Loucy (cell line): ENCODE measurements around the gene TMEM108.

Source experiments
- H2AFZ ChIP-seq: fragments of 200-600 bp; sonication (generic); 2 replicates; pipeline ENCODE4 v1.6.0; 2016; ENCODE audit warnings: antibody characterized with exemption, mild to moderate bottlenecking, low read length, moderate library complexity
- H3F3A ChIP-seq: fragments of 200-600 bp; 2 replicates; pipeline ENCODE4 v1.6.0; 2016; ENCODE audit warnings: antibody characterized with exemption, low read depth, mild to moderate bottlenecking
- H3K27me3 ChIP-seq: fragments of 200-600 bp; sonication (generic); 2 replicates; pipeline ENCODE4 v1.6.1; 2014; ENCODE audit warnings: low read length, mild to moderate bottlenecking; ENCODE audit not compliant: insufficient read depth, poor library complexity, severe bottlenecking
- H3K36me3 ChIP-seq: fragments of 200-600 bp; sonication (generic); 2 replicates; pipeline ENCODE4 v1.6.1; 2016; ENCODE audit warnings: low read length; ENCODE audit not compliant: insufficient read depth
- H3K4me1 ChIP-seq: fragments of 200-600 bp; sonication (generic); 2 replicates; pipeline ENCODE4 v1.5.1; 2014; ENCODE audit warnings: low read length, mild to moderate bottlenecking; ENCODE audit not compliant: insufficient read depth, poor library complexity, severe bottlenecking
- H3K4me2 ChIP-seq: fragments of 200-600 bp; sonication (generic); 2 replicates; pipeline ENCODE4 v1.6.0; 2014; ENCODE audit warnings: antibody characterized with exemption, low read length, low read depth, mild to moderate bottlenecking; ENCODE audit not compliant: poor library complexity, severe bottlenecking
- H3K4me3 ChIP-seq: fragments of 200-600 bp; sonication (generic); 2 replicates; pipeline ENCODE4 v1.5.1; 2014; ENCODE audit warnings: low read length, mild to moderate bottlenecking, mixed read lengths; ENCODE audit not compliant: poor library complexity, severe bottlenecking
- H3K79me2 ChIP-seq: fragments of 200-600 bp; sonication (generic); 2 replicates; pipeline ENCODE4 v1.6.1; 2014; ENCODE audit warnings: low read length; ENCODE audit not compliant: insufficient read depth
- H3K9ac ChIP-seq: fragments of 200-600 bp; sonication (generic); 2 replicates; pipeline ENCODE4 v1.6.0; 2014; ENCODE audit warnings: mild to moderate bottlenecking, low read depth, low read length, moderate library complexity; ENCODE audit not compliant: poor library complexity, severe bottlenecking
- H3K9me2 ChIP-seq: fragments of 200-600 bp; sonication (generic); replicated peaks from 2 replicates; pipeline ENCODE4 v1.6.1; 2016; ENCODE audit warnings: low read depth, low read length, mixed read lengths
- H3K9me3 ChIP-seq: fragments of 200-600 bp; sonication (generic); 2 replicates; pipeline ENCODE4 v1.6.1; 2014; ENCODE audit warnings: mild to moderate bottlenecking, antibody characterized with exemption, low read length, low read depth; ENCODE audit not compliant: insufficient read depth
- H4K20me1 ChIP-seq: fragments of 200-600 bp; sonication (generic); 2 replicates; pipeline ENCODE4 v1.6.0; 2014; ENCODE audit warnings: antibody characterized with exemption, low read length, mild to moderate bottlenecking; ENCODE audit not compliant: insufficient read depth, poor library complexity, severe bottlenecking
- CTCF ChIP-seq: fragments of 200-600 bp; sonication (generic); conservative IDR thresholded peaks from 2 replicates; pipeline ENCODE4 v1.5.1; 2014; ENCODE audit warnings: mild to moderate bottlenecking, antibody characterized with exemption, low read length
- EZH2phosphoT487 ChIP-seq: fragments of 200-600 bp; IDR thresholded peaks from 2 replicates; pipeline ENCODE4 v1.6.1; 2018; ENCODE audit warnings: antibody characterized with exemption, mild to moderate bottlenecking, moderate library complexity, borderline replicate concordance

The TMEM108 gene

GRCh38 chr3:133117342-133117741 is 79.2 kb downstream of the TMEM108 start:
- Histone ChIP-seq H3K27me3 (no peaks in the 10 kb centered on the region), H3K9me3 (no peaks in the 10 kb centered on the region)
- TF ChIP-seq EZH2phosphoT487, result no peak

GRCh38 chr3:133119176-133119575 is 81.0 kb downstream of the TMEM108 start:
- H3K27me3 ChIP-seq, result no peaks in the 10 kb centered on the region
- no peaks in the 10 kb centered on the region for H3K4me1 ChIP-seq
- no peak overlapping the region for H3K4me3 ChIP-seq
- no peaks in the 10 kb centered on the region for H3K9me2 ChIP-seq
- H2AFZ ChIP-seq, result no peak overlapping the region
- TF ChIP-seq EZH2phosphoT487 (no peak), CTCF (no peak)
- no peaks in the 10 kb centered on the region for H3F3A ChIP-seq
- no peaks in the 10 kb centered on the region for H4K20me1 ChIP-seq
- no peaks in the 10 kb centered on the region for H3K9me3 ChIP-seq
- no peak overlapping the region for H3K9ac ChIP-seq
- H3K4me2 ChIP-seq, result no peak overlapping the region
- H3K79me2 ChIP-seq, result no peaks in the 10 kb centered on the region
- no peaks in the 10 kb centered on the region for H3K36me3 ChIP-seq

More at GRCh38 chr3:133117342-133117741, 79.2 kb downstream of the TMEM108 start:
- Histone ChIP-seq H3K36me3 (no peaks in the 10 kb centered on the region), H3K79me2 (no peaks in the 10 kb centered on the region), H3K9ac (no peak overlapping the region), H3K4me3 (no peak overlapping the region), H2AFZ (no peak overlapping the region), H3F3A (no peaks in the 10 kb centered on the region), H3K4me2 (no peak overlapping the region), H3K9me2 (no peaks in the 10 kb centered on the region), H4K20me1 (no peaks in the 10 kb centered on the region), H3K4me1 (no peaks in the 10 kb centered on the region)

GRCh38 chr3:133121450-133121849 is 83.3 kb downstream of the TMEM108 start:
- Histone ChIP-seq H4K20me1 (no peaks in the 10 kb centered on the region), H3K27me3 (no peaks in the 10 kb centered on the region), H3K4me1 (no peaks in the 10 kb centered on the region), H3K9me2 (no peaks in the 10 kb centered on the region), H3K4me2 (no peak overlapping the region), H3F3A (no peaks in the 10 kb centered on the region), H3K9me3 (no peaks in the 10 kb centered on the region), H3K36me3 (no peaks in the 10 kb centered on the region), H3K79me2 (no peaks in the 10 kb centered on the region), H2AFZ (no peak overlapping the region), H3K9ac (no peak overlapping the region), H3K4me3 (no peak overlapping the region)
- TF ChIP-seq EZH2phosphoT487 (no peak), CTCF (no peak)

DNA sequence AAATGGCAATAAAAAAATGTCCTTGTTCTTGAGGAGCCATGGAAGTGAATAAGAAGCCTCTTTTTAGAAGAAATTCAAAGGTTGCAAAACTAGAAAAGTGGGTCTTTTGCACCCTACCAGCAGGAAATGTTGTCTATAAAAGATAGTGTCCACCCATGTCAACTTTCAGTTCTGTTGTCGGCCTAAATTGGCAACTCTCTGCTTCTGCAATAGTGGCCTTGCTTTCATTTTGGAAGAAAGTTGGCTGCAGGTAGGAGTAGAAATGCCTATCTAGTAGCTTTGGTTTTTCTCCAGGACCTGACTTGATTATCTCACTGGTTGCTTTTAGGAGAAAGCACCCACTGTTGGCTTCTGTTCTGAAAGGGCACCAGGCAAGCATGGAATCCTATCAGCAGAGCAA is 85.4 kb downstream of the TMEM108 start:
- TF ChIP-seq CTCF (no peak), EZH2phosphoT487 (no peak)
- Histone ChIP-seq H3K36me3 (no peaks in the 10 kb centered on the region), H3K9me3 (no peaks in the 10 kb centered on the region), H3K27me3 (no peaks in the 10 kb centered on the region), H3K4me1 (no peaks in the 10 kb centered on the region), H3K9me2 (no peaks in the 10 kb centered on the region), H3K4me3 (no peak overlapping the region), H3K9ac (no peak overlapping the region), H2AFZ (no peak overlapping the region), H3K4me2 (no peak overlapping the region), H3K79me2 (no peaks in the 10 kb centered on the region), H4K20me1 (no peaks in the 10 kb centered on the region), H3F3A (no peaks in the 10 kb centered on the region)
